Left ventricle myocardium superior (tissue), 1 donor: Measurements from ENCODE around the gene BMP2K. TPM values are rescaled to one million over a fixed set of nuclear protein-coding genes. Genes with fewer than 3 reads are reported as not detected.

Experiments
- ATAC-seq: fragments of 200-7000 bp; cut with Tn5 transposase; one replicate; pipeline ENCODE4 v1.9.1; 2020; ENCODE audit warnings: mild to moderate bottlenecking, moderate library complexity
- DNase-seq: peaks from one replicate; pipeline ENCODE4 v3.0.0-alpha.2; 2020
- intact Hi-C: fragments of 100-400 bp; cut with micrococcal nuclease; formaldehyde crosslinking; loops from one replicate; pipeline ENCODE4 v1.11.0; 2022
- total RNA-seq: library from RNA; stranded (reverse); fragmentation: NEBNext Ultra II Directional; extraction: Animal tissue kit (Norgen Biotek cat#: 25700); gene quantifications from one replicate; pipeline ENCODE4 v1.2.1, GENCODE V29; 2021
- donor health status: DM: no; HTN: yes; CAD: no; lungs with severe emphysema.

BMP2K gene
- total RNA-seq, 1 donor from 2014 or later, result 38.7 TPM

GRCh38 chr4:78763251-78763650 lies 12.9 kb upstream of the BMP2K start:
- no peak for DNase-seq
- intact Hi-C loops, result no loop called here
- no peak for ATAC-seq

- no peak for DNase-seq
- ATAC-seq, result no peak
- intact Hi-C loops, result no loop called here
These were observed 12.3 kb upstream of the BMP2K start for GRCh38 chr4:78763763-78764387.

- ATAC-seq (no peak), DNase-seq (no peak)
- intact Hi-C loops, result no loop called here
These were observed 11.6 kb upstream of the BMP2K start for GRCh38 chr4:78764498-78764961.

GRCh38 chr4:78765432-78766006 lies 10.6 kb upstream of the BMP2K start:
- intact Hi-C loops, result no loop called here
- DNase-seq, result no peak
- ATAC-seq, result no peak

GRCh38 chr4:78766026-78766425 lies 10.1 kb upstream of the BMP2K start:
- intact Hi-C loops, result no loop called here
- ATAC-seq (no peak), DNase-seq (no peak)

- DNase-seq (no peak), ATAC-seq (no peak)
- intact Hi-C loops, result no loop called here
These were observed 9.5 kb upstream of the BMP2K start for GRCh38 chr4:78766650-78767049.

- intact Hi-C loops, result no loop called here
- DNase-seq (no peak), ATAC-seq (no peak)
These were observed 8.8 kb upstream of the BMP2K start for GRCh38 chr4:78767350-78767749.

- ATAC-seq, result peak; percentile 41
- intact Hi-C loops, result no loop called here
- no peak for DNase-seq
These were observed 7.5 kb upstream of the BMP2K start for GRCh38 chr4:78768452-78769180.

- no peak for DNase-seq
- no peak for ATAC-seq
- intact Hi-C loops, result loop anchor here (10.0 kb wide), 2 partner anchors 125 to 155 kb away; no protein-coding TSS in a partner anchor
These were observed 6.0 kb upstream of the BMP2K start for GRCh38 chr4:78770091-78770642.

GRCh38 chr4:78772526-78773091 lies 3.5 kb upstream of the BMP2K start:
- intact Hi-C loops, result loop anchor here (10.0 kb wide), 2 partner anchors 128 to 158 kb away; no protein-coding TSS in a partner anchor
- no peak for DNase-seq
- ATAC-seq, result no peak

GRCh38 chr4:78774417-78774816 lies 1.7 kb upstream of the BMP2K start:
- ATAC-seq (no peak), DNase-seq (no peak)
- intact Hi-C loops, result loop anchor here (10.0 kb wide), 2 partner anchors 130 to 160 kb away; no protein-coding TSS in a partner anchor

- ATAC-seq (peak; percentile 93), DNase-seq (peak; percentile 93)
- intact Hi-C loops, result loop anchor here (10.0 kb wide), 2 partner anchors 131 to 161 kb away; no protein-coding TSS in a partner anchor
These were observed 659 bp upstream of the BMP2K start for GRCh38 chr4:78775303-78776078.

- intact Hi-C loops, result loop anchor here (10.0 kb wide), 2 partner anchors 132 to 162 kb away; no protein-coding TSS in a partner anchor
- peak; percentile 57 for DNase-seq
These were observed 802 bp downstream of the BMP2K start for GRCh38 chr4:78776729-78777575.

GRCh38 chr4:78777576-78777940 lies 1.4 kb downstream of the BMP2K start:
- no peak for DNase-seq
- no peak for ATAC-seq
- intact Hi-C loops, result loop anchor here (10.0 kb wide), 2 partner anchors 133 to 163 kb away; no protein-coding TSS in a partner anchor

More at GRCh38 chr4:78776729-78777575, 802 bp downstream of the BMP2K start:
- peak; percentile 20 for ATAC-seq

- ATAC-seq, result no peak
- intact Hi-C loops, result loop anchor here (10.0 kb wide), 2 partner anchors 134 to 164 kb away; no protein-coding TSS in a partner anchor
- DNase-seq, result no peak
These were observed 2.4 kb downstream of the BMP2K start for GRCh38 chr4:78778530-78778929.

- no peak for ATAC-seq
- intact Hi-C loops, result loop anchor here (10.0 kb wide), 2 partner anchors 134 to 164 kb away; no protein-coding TSS in a partner anchor
- no peak for DNase-seq
These were observed 3.1 kb downstream of the BMP2K start for GRCh38 chr4:78779280-78779679.

- ATAC-seq (no peak), DNase-seq (no peak)
- intact Hi-C loops, result no loop called here
These were observed 3.9 kb downstream of the BMP2K start for GRCh38 chr4:78780093-78780492.

GRCh38 chr4:78781139-78781538 lies 5.0 kb downstream of the BMP2K start:
- intact Hi-C loops, result no loop called here
- DNase-seq (no peak), ATAC-seq (no peak)
